ENCODE results near the gene SLC27A6. TPM values are rescaled to one million over a fixed set of nuclear protein-coding genes. Genes with fewer than 3 reads are reported as not detected.

SLC27A6 gene
- polyA plus RNA-seq, 1 experiment, result 0.04 TPM

- DNase-seq (ENCODE audit: low read depth, low spot score), result no peak
- POLR2A ChIA-PET, result no interaction called here
- no peak for TF ChIP-seq CTCF (IDR thresholded peaks at IDR 0.05; ENCODE audit: low read depth, low read length)
- Histone ChIP-seq H3K27ac (ENCODE audit: low read depth, low read length) (no peak overlapping the region), H3K4me3 (ENCODE audit: low read depth, low read length) (no peak overlapping the region), H3K27me3 (ENCODE audit: control insufficient read depth, insufficient read depth, low read length) (no peaks in the 10 kb centered on the region), H3K9me3 (ENCODE audit: control insufficient read depth, insufficient read depth, low read length) (no peaks in the 10 kb centered on the region)
- CTCF ChIA-PET, result no interaction called here
These were observed 92.0 kb downstream of the SLC27A6 start for GRCh38 chr5:129057329-129057728.

- H3K4me3 ChIP-seq (ENCODE audit: low read depth, low read length), result no peak overlapping the region
- H3K27me3 ChIP-seq (ENCODE audit: control insufficient read depth, insufficient read depth, low read length), result no peaks in the 10 kb centered on the region
- POLR2A ChIA-PET, result no interaction called here
- TF ChIP-seq CTCF (IDR thresholded peaks at IDR 0.05; ENCODE audit: low read depth, low read length), result no peak
- H3K9me3 ChIP-seq (ENCODE audit: control insufficient read depth, insufficient read depth, low read length), result no peaks in the 10 kb centered on the region
- DNase-seq (ENCODE audit: low read depth, low spot score), result no peak
- H3K27ac ChIP-seq (ENCODE audit: low read depth, low read length), result no peak overlapping the region
- CTCF ChIA-PET, result no interaction called here
These were observed 96.6 kb downstream of the SLC27A6 start for GRCh38 chr5:129061849-129062248.

GRCh38 chr5:129063483-129064113 lies 98.3 kb downstream of the SLC27A6 start:
- H3K27me3 ChIP-seq (ENCODE audit: control insufficient read depth, insufficient read depth, low read length), result no peaks in the 10 kb centered on the region
- H3K4me3 ChIP-seq (ENCODE audit: low read depth, low read length), result no peak overlapping the region
- no peak for TF ChIP-seq CTCF (IDR thresholded peaks at IDR 0.05; ENCODE audit: low read depth, low read length)
- H3K27ac ChIP-seq (ENCODE audit: low read depth, low read length), result no peak overlapping the region
- H3K9me3 ChIP-seq (ENCODE audit: control insufficient read depth, insufficient read depth, low read length), result no peaks in the 10 kb centered on the region
- no peak for DNase-seq (ENCODE audit: low read depth, low spot score)
- ChIA-PET POLR2A (no interaction called here), CTCF (no interaction called here)

GRCh38 chr5:129065721-129066120 lies 100.4 kb downstream of the SLC27A6 start:
- no peak for DNase-seq (ENCODE audit: low read depth, low spot score)
- TF ChIP-seq CTCF (IDR thresholded peaks at IDR 0.05; ENCODE audit: low read depth, low read length), result no peak
- Histone ChIP-seq H3K27me3 (ENCODE audit: control insufficient read depth, insufficient read depth, low read length) (no peaks in the 10 kb centered on the region), H3K4me3 (ENCODE audit: low read depth, low read length) (no peak overlapping the region), H3K27ac (ENCODE audit: low read depth, low read length) (no peak overlapping the region), H3K9me3 (ENCODE audit: control insufficient read depth, insufficient read depth, low read length) (no peaks in the 10 kb centered on the region)
- ChIA-PET POLR2A (no interaction called here), CTCF (no interaction called here)

- ChIA-PET CTCF (interaction anchor here (1.9 kb wide), 1 partner anchor 162 kb away, joined by 5 read pairs; no protein-coding TSS in a partner anchor), POLR2A (interaction anchor here (1.1 kb wide), 1 partner anchor 27 kb away, joined by 4 read pairs; the partner anchor contains the start of gene ISOC1)
- DNase-seq (ENCODE audit: low read depth, low spot score), result no peak
- Histone ChIP-seq H3K27me3 (ENCODE audit: control insufficient read depth, insufficient read depth, low read length) (no peaks in the 10 kb centered on the region), H3K4me3 (ENCODE audit: low read depth, low read length) (no peak overlapping the region), H3K27ac (ENCODE audit: low read depth, low read length) (no peak overlapping the region), H3K9me3 (ENCODE audit: control insufficient read depth, insufficient read depth, low read length) (no peaks in the 10 kb centered on the region)
- no peak for TF ChIP-seq CTCF (IDR thresholded peaks at IDR 0.05; ENCODE audit: low read depth, low read length)
These were observed 102.5 kb downstream of the SLC27A6 start for GRCh38 chr5:129067745-129068144.

Measured in AG04450 (cell line).